ENCODE measurements around the gene SNX27. TPM values are rescaled to one million over a fixed set of nuclear protein-coding genes. Genes with fewer than 3 reads are reported as not detected.

SNX27 gene
- total RNA-seq, 4 donors from 2014 or later: 35.7 to 44.6 (median 41.7) TPM

GRCh38 chr1:151610142-151610541 lies 1.7 kb upstream of the SNX27 start:
- no peaks in the 10 kb centered on the region for H3K27me3 ChIP-seq
- no peak overlapping the region for H3K27ac ChIP-seq
- no peak for DNase-seq (ENCODE audit: low spot score in 2 of 2)
- 90 to 95% methylated on average over 3 of the region's 3 CpGs for WGBS, 2 donors
- H3K36me3 ChIP-seq: no peaks in the 10 kb centered on the region
- no peak overlapping the region for H3K4me3 ChIP-seq
- TF ChIP-seq EP300 (IDR thresholded peaks at IDR 0.05): no peak
- no peak for TF ChIP-seq POLR2A (IDR thresholded peaks at IDR 0.05)
- TF ChIP-seq CTCF (IDR thresholded peaks at IDR 0.05): no peak
- peaks cover 0 to 36% (median 7%) of the 10 kb centered on the region in 4 donors for H3K4me1 ChIP-seq
- H3K9me3 ChIP-seq: no peaks in the 10 kb centered on the region

GRCh38 chr1:151611288-151611790 lies 511 bp upstream of the SNX27 start:
- Histone ChIP-seq H3K36me3 (no peaks in the 10 kb centered on the region), H3K4me3 (peak overlapping the region in 3 of 4 donors; percentile 95 to 99 (median 96)), H3K27me3 (no peaks in the 10 kb centered on the region), H3K27ac (peak overlapping the region; percentile 91 to 98 (median 94)), H3K4me1 (peaks cover 0 to 48% (median 7%) of the 10 kb centered on the region in 4 donors), H3K9me3 (no peaks in the 10 kb centered on the region)
- WGBS, 2 donors: 25 to 26% methylated on average over 6 of the region's 6 CpGs
- DNase-seq (ENCODE audit: low spot score in 2 of 2): peak in 1 of 2 donors; percentile 72
- peak; percentile 33 to 94 for TF ChIP-seq EP300 (IDR thresholded peaks at IDR 0.05)
- TF ChIP-seq POLR2A (IDR thresholded peaks at IDR 0.05): no peak

- H3K36me3 ChIP-seq: no peaks in the 10 kb centered on the region
- H3K27ac ChIP-seq: peak overlapping the region; percentile 91 to 98 (median 94)
- peaks cover 0 to 58% (median 7%) of the 10 kb centered on the region in 4 donors for H3K4me1 ChIP-seq
- H3K9me3 ChIP-seq: no peaks in the 10 kb centered on the region
- H3K27me3 ChIP-seq: no peaks in the 10 kb centered on the region
- WGBS, 2 donors: 1 to 2% methylated on average over 29 to 31 of the region's 44 CpGs
- TF ChIP-seq POLR2A (IDR thresholded peaks at IDR 0.05): no peak
- DNase-seq (ENCODE audit: low spot score in 2 of 2): peak in 1 of 2 donors; percentile 33
- H3K4me3 ChIP-seq: peak overlapping the region; percentile 95 to 99 (median 96)
These were observed 841 bp downstream of the SNX27 start for GRCh38 chr1:151612501-151613281.

GRCh38 chr1:151613282-151613780 lies 1.5 kb downstream of the SNX27 start:
- Histone ChIP-seq H3K4me3 (peak overlapping the region; percentile 95 to 99 (median 96)), H3K4me1 (peaks cover 0 to 59% (median 7%) of the 10 kb centered on the region in 4 donors), H3K9me3 (no peaks in the 10 kb centered on the region), H3K27ac (peak overlapping the region; percentile 91 to 98 (median 94)), H3K27me3 (no peaks in the 10 kb centered on the region), H3K36me3 (no peaks in the 10 kb centered on the region)
- DNase-seq (ENCODE audit: low spot score in 2 of 2): no peak
- 23 to 29% methylated on average over 9 of the region's 9 CpGs for WGBS, 2 donors
- no peak for TF ChIP-seq CTCF (IDR thresholded peaks at IDR 0.05)

- H3K27ac ChIP-seq: no peak overlapping the region
- DNase-seq (ENCODE audit: low spot score in 2 of 2): no peak
- no peaks in the 10 kb centered on the region for H3K36me3 ChIP-seq
- no peaks in the 10 kb centered on the region for H3K9me3 ChIP-seq
- 69 to 74% methylated on average over 4 of the region's 4 CpGs for WGBS, 2 donors
- TF ChIP-seq EP300 (IDR thresholded peaks at IDR 0.05) (no peak), CTCF (IDR thresholded peaks at IDR 0.05) (no peak), POLR2A (IDR thresholded peaks at IDR 0.05) (no peak)
- no peaks in the 10 kb centered on the region for H3K27me3 ChIP-seq
- no peak overlapping the region for H3K4me3 ChIP-seq
- H3K4me1 ChIP-seq: peaks cover 0 to 80% (median 13%) of the 10 kb centered on the region in 4 donors
These were observed 4.1 kb downstream of the SNX27 start for GRCh38 chr1:151615711-151616504.
